ENCODE results near the gene PTAFR.

PTAFR gene

GRCh38 chr1:28114844-28115243 is 61.6 kb downstream of the PTAFR start:
- DNase-seq: no peak

- no peak for DNase-seq
These were observed 63.3 kb downstream of the PTAFR start for GRCh38 chr1:28113242-28113572.

GRCh38 chr1:28112388-28113241 is 63.9 kb downstream of the PTAFR start:
- peak; percentile 17 for DNase-seq

GRCh38 chr1:28111157-28111556 is 65.3 kb downstream of the PTAFR start:
- DNase-seq: peak; percentile 20

- no peak for DNase-seq
These were observed 65.9 kb downstream of the PTAFR start for GRCh38 chr1:28110555-28110954.

- no peak for DNase-seq
These were observed 66.9 kb downstream of the PTAFR start for GRCh38 chr1:28109639-28110038.

- no peak for DNase-seq
These were observed 68.5 kb downstream of the PTAFR start for GRCh38 chr1:28108001-28108400.

GRCh38 chr1:28104866-28105467 is 71.5 kb downstream of the PTAFR start:
- no peak for DNase-seq

GRCh38 chr1:28102189-28102588 is 74.3 kb downstream of the PTAFR start:
- DNase-seq: no peak

- no peak for DNase-seq
These were observed 77.3 kb downstream of the PTAFR start for GRCh38 chr1:28099050-28099769.
